Measurements from ENCODE around the gene OLFML1. TPM values are rescaled to one million over a fixed set of nuclear protein-coding genes. Genes with fewer than 3 reads are reported as not detected.

OLFML1 gene
- total RNA-seq (2014; rRNA removed; shearing (Covaris generic)), result not detected in 2 replicates

- no peak for DNase-seq (ENCODE audit: low read depth)
Measured at GRCh38 chr11:7485186-7486097, at the start of gene OLFML1. Gene OLFML1, plus strand, starts transcription at chr11:7485506. Its CDS starts 370 bp downstream, at chr11:7485876.

GRCh38 chr11:7436146-7436545 is 49.2 kb upstream of the OLFML1 start:
- DNase-seq (ENCODE audit: low read depth), result no peak

GRCh38 chr11:7436657-7437056 is 48.6 kb upstream of the OLFML1 start:
- DNase-seq (ENCODE audit: low read depth), result no peak

GRCh38 chr11:7437696-7438095 is 47.6 kb upstream of the OLFML1 start:
- peak; percentile 35 for DNase-seq (ENCODE audit: low read depth)

- DNase-seq (ENCODE audit: low read depth), result no peak
Measured at GRCh38 chr11:7439746-7440320, 45.5 kb upstream of the OLFML1 start.

GRCh38 chr11:7442588-7443215 is 42.6 kb upstream of the OLFML1 start:
- peak; percentile 24 for DNase-seq (ENCODE audit: low read depth)

GRCh38 chr11:7444091-7444981 is 41.0 kb upstream of the OLFML1 start:
- no peak for DNase-seq (ENCODE audit: low read depth)

- no peak for DNase-seq (ENCODE audit: low read depth)
Measured at GRCh38 chr11:7445564-7445963, 39.7 kb upstream of the OLFML1 start.

GRCh38 chr11:7448201-7448600 is 37.1 kb upstream of the OLFML1 start:
- DNase-seq (ENCODE audit: low read depth), result no peak

GRCh38 chr11:7449211-7449840 is 36.0 kb upstream of the OLFML1 start:
- no peak for DNase-seq (ENCODE audit: low read depth)

GRCh38 chr11:7449841-7450214 is 35.5 kb upstream of the OLFML1 start:
- no peak for DNase-seq (ENCODE audit: low read depth)

- no peak for DNase-seq (ENCODE audit: low read depth)
Measured at GRCh38 chr11:7450836-7451235, 34.5 kb upstream of the OLFML1 start.

- DNase-seq (ENCODE audit: low read depth), result no peak
Measured at GRCh38 chr11:7451520-7451919, 33.8 kb upstream of the OLFML1 start.

GRCh38 chr11:7451952-7452494 is 33.3 kb upstream of the OLFML1 start:
- no peak for DNase-seq (ENCODE audit: low read depth)

GRCh38 chr11:7454854-7455253 is 30.5 kb upstream of the OLFML1 start:
- no peak for DNase-seq (ENCODE audit: low read depth)

- DNase-seq (ENCODE audit: low read depth), result peak; percentile 39
Measured at GRCh38 chr11:7457211-7457610, 28.1 kb upstream of the OLFML1 start.

- no peak for DNase-seq (ENCODE audit: low read depth)
Measured at GRCh38 chr11:7462706-7463105, 22.6 kb upstream of the OLFML1 start.

GRCh38 chr11:7467652-7468051 is 17.7 kb upstream of the OLFML1 start:
- no peak for DNase-seq (ENCODE audit: low read depth)

- no peak for DNase-seq (ENCODE audit: low read depth)
Measured at GRCh38 chr11:7469351-7469865, 15.9 kb upstream of the OLFML1 start.

GRCh38 chr11:7471071-7471470 is 14.2 kb upstream of the OLFML1 start:
- DNase-seq (ENCODE audit: low read depth), result no peak

- no peak for DNase-seq (ENCODE audit: low read depth)
Measured at GRCh38 chr11:7473717-7474116, 11.6 kb upstream of the OLFML1 start.

Measured in RPMI7951 (cell line).